ENCODE measurements around the gene KCNJ6.
"Not testable (repeated sequence)": the region's sequence is repeated elsewhere in the genome, so short reads cannot be mapped to it uniquely, and the experiment has no call there.

DNA sequence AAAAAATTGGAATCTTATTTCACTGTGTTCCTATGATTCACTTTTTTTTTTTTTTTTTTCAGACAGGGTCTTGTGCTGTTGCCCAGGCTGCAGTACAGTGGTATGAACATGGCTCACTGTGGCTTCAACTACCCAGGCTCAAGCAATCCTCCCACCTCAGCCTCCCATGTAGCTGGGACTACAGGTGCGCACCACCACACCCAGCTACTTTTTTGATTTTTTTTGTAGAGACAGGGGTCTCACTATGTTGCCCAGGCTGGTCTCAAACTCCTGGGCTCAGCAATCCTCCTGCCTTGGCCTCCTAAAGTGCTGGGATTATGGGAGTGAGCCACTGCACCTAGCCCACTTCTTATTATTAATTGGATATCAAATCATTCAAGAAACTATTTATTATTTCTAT lies 339.3 kb downstream of the KCNJ6 start:
- not testable (repeated sequence) for TF ChIP-seq MAX, CTCF (IDR thresholded peaks at IDR 0.05; ENCODE audit: low read depth, low read length)
